Heart left ventricle (tissue), 13 donors: Measurements from ENCODE around the gene PGS1.

Source experiments
- CTCF ChIP-seq, 12 donors: fragments of 200-600 bp; sonication (generic) in 4 of 12; IDR thresholded peaks; one replicate each; pipeline versions ENCODE4 v1.5.0 to v1.8.0; 2018 to 2022; ENCODE audit warnings: antibody characterized with exemption in 12 of 12, mild to moderate bottlenecking in 5 of 12
- POLR2A ChIP-seq, 2 donors: fragments of 450-650 bp; IDR thresholded peaks; one replicate each; pipeline ENCODE4 v1.6.1; 2017; ENCODE audit warnings: antibody characterized with exemption in 2 of 2, mild to moderate bottlenecking in 2 of 2, moderate library complexity in 2 of 2
- donor health status: ischemic (EF 13 %, LVEDD 7.1; RV severe dilation, severe dysfunction).
- donor health status: DM: no; HTN: yes; CAD: no.
- donor health status: DM: no; HTN: no; CAD: no.
- donor health status: ischemic (EF 25% LVEDD 6.9; RV normal size, moderate dysfunction).
- donor health status: ischemic (EF 25% LVEDD 5.7; RV mildly dilated, moderate dysfunction).
- donor health status: ischemic (EF 35%, LVEDD 5.7; RV mildly dilated, moderate dysfunction).
- donor health status: nonischemic (EF 11% LVEDD 7.7; RV severe dilation, severe dysfunction).
- donor health status: DM: yes; HTN: yes; CAD: no.
- donor health status: PGD.
- donor health status: ischemic (EF 29% LVEDD 5.4; RV normal size, mild dysfunction).
- donor health status: nonischemic (EF 23%, LVEDD 6.1; RV moderate dilation, normal function).

GRCh38 chr17:78442648-78443218, 64.3 kb downstream of the PGS1 start:
- TF ChIP-seq CTCF (IDR thresholded peaks at IDR 0.05), result no peak
- no peak for TF ChIP-seq POLR2A (IDR thresholded peaks at IDR 0.05)
